NCI-H2081 (cell line): ENCODE data around the gene GASK1A.
"Not testable (repeated sequence)": the region's sequence is repeated elsewhere in the genome, so short reads cannot be mapped to it uniquely, and the experiment has no call there.

ENCODE experiments used
- DNase-seq, 2 experiments: peaks; one replicate each; lab custom pipeline; 2025; lab: John Stamatoyannopoulos, UW

GASK1A gene

DNA sequence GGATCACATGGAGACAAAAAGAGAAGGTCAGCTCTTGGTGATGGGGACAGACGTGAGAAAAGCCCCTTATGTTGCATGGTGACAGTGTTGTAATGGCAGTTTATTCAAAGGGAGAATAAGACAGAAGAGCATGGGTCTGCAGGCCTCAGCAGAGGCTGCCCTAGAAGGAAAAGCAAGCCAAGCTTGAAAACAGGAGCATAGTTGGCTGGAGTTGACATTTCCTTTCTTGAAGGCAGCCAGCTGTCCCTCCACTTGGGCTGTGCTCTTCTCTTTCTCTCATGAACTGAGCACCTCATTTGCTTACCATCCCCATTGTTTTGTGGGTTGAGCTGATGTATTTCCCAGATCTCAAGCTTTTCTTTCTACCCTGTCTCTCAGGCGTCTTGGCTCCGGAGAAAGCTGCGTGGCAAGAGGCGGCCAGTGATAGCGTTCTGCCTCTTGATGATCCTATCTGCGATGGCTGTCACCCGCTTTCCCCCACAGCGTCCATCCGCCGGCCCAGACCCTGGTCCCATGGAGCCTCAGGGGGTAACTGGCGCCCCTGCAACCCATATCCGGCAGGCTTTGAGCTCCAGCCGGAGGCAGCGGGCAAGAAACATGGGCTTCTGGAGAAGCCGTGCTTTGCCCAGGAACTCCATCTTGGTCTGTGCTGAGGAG is 52.9 kb downstream of the GASK1A start:
- DNase-seq = no peak

DNA sequence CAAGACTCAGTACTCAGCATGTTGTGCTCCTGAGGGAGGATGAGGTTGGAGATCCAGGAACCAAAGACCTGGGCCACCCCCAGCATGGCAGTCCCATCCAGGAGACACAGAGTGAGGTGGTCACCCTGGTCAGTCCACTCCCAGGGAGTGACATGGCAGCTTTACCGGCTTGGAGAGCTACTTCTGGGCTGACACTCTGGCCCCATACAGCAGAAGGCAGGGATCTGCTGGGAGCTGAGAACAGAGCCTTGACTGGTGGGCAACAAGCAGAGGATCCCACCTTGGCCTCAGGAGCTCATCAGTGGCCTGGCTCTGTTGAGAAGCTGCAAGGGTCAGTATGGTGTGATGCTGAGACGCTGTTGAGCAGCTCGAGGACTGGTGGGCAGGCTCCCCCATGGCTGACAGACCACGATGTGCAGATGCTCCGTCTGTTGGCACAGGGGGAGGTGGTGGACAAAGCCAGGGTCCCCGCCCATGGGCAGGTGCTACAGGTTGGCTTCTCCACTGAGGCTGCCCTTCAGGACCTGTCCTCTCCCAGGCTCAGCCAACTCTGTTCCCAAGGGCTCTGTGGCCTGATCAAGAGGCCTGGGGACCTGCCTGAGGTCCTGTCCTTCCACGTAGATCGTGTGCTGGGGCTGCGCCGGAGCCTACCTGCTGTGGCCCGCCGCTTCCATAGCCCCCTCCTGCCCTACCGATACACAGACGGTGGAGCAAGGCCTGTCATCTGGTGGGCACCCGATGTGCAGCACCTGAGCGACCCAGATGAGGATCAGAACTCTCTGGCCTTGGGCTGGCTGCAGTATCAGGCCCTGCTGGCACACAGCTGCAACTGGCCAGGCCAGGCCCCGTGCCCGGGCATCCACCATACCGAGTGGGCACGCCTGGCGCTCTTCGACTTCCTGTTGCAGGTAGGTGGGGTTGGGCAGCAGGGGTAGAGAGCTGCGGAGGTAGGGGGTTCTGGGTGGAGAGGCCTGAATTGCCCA is 53.8 kb downstream of the GASK1A start:
- no peak for DNase-seq

DNA sequence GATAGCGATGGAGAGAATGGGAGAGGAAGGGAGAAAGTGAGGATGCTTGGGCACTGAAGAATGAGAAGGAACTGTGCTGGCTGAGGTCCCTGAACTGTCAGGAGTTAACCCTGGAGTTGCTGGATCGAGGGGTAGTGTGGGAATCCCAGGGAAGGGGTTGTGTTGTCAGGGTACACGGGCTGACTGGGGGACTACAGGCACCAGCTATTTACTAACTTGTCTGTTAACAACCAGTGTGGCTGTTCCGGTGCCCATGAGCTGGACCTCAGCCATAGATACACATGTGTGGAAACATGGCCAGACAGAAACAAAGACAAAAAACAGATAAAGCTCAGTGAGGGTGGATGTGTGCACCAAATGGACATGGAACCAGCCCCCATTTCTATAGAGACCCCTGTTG is 55.1 kb downstream of the GASK1A start:
- no peak for DNase-seq

- DNase-seq = no peak
These were observed 55.8 kb downstream of the GASK1A start for GRCh38 chr3:43034911-43035310.

DNA sequence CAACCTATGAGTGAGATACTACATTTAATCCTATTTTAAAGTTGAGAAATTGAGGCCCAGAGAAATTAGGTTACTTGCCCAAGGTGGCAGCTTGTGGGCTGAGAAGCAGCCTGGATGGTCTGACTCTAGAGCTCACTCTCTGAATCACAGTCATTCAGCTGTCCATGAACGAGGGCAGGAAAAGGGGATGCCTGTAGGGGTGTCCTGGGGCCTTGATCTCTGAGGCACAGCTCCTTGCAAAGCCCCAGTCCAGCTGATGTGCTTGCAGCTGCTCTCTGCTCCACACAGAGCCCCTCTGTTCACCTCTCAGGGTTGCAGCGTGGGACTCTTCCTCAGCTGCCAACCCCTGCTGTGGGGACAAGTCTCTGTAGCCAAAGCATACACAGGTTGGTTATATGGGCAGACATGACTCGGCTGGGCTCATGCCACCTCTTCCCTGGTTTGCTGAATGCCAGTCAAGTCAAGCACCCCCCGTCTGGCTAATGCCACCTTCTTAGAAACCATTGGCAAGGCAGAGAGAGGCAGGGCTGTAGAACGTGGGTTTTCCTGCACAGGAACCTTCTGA is 56.8 kb downstream of the GASK1A start:
- no peak for DNase-seq

DNA sequence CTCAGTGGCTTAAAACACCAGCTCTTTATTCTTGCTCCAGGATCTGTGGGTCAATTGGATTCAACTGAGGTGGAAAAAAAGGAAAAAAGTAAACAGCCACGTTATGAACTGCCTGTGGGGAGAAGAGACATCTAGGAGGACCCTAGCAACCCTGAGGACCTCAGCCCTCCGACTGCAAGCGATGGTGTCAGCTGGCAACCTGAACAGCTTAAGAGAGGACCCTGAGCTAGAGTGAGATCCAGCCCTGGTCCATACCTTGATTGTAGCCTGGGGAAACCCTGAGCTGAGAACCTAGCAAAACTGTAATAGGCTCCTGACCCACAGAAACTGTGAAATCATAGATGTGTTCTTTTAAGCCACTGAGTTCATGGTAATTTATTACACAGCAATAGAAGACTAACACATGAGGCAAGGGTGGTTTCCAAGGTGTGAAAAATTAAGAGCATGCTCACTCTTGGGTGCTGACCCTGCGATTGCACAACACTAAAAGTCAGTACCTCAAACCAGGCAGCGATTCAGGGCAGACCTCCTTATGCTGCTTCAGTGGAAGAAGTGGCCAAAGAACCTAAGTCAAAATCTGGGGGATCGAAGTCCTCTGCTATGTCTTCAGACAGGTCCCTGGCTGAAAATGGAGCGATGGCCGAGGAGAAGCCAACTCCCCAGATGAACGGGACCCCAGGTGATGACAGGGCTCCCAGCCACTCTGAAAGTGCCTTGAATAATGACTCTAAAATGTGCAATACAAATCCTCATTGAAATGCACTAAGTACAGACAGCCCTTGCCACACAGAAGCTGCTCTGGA is 57.7 kb downstream of the GASK1A start:
- no peak for DNase-seq

- DNase-seq = no peak
These were observed 58.9 kb downstream of the GASK1A start for GRCh38 chr3:43038010-43038409.

DNA sequence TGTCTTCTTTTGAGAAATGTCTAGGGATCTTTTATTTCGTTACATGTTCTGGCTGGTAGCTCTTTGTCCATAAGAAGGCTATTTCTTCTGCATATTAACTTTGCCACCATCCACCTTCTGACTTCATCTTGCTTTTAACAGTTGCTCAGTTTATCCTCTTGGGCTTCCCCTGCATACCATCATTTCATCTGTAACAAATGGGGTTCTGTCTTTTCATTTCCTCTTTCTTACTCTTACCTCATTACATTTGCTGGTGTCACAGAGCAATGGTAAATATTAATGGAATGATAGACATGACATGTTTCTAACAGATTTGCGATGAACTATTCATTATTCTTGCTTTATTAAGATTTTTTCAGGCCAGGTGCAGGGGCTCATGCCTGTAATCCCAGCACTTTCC is 62.4 kb downstream of the GASK1A start:
- DNase-seq = no peak

- DNase-seq = no peak
These were observed 64.1 kb downstream of the GASK1A start for GRCh38 chr3:43043071-43043766.

- no peak for DNase-seq
These were observed 64.7 kb downstream of the GASK1A start for GRCh38 chr3:43043793-43044192.

GRCh38 chr3:43045079-43045478 is 66.0 kb downstream of the GASK1A start:
- DNase-seq = not testable (repeated sequence)

GRCh38 chr3:43046583-43046982 is 67.5 kb downstream of the GASK1A start:
- no peak for DNase-seq

- DNase-seq = no peak
These were observed 69.4 kb downstream of the GASK1A start for GRCh38 chr3:43048470-43048869.

GRCh38 chr3:43053291-43053690 is 74.2 kb downstream of the GASK1A start:
- DNase-seq = no peak

- no peak for DNase-seq
These were observed 75.6 kb downstream of the GASK1A start for GRCh38 chr3:43054754-43055153.

GRCh38 chr3:43055393-43055792 is 76.3 kb downstream of the GASK1A start:
- no peak for DNase-seq

DNA sequence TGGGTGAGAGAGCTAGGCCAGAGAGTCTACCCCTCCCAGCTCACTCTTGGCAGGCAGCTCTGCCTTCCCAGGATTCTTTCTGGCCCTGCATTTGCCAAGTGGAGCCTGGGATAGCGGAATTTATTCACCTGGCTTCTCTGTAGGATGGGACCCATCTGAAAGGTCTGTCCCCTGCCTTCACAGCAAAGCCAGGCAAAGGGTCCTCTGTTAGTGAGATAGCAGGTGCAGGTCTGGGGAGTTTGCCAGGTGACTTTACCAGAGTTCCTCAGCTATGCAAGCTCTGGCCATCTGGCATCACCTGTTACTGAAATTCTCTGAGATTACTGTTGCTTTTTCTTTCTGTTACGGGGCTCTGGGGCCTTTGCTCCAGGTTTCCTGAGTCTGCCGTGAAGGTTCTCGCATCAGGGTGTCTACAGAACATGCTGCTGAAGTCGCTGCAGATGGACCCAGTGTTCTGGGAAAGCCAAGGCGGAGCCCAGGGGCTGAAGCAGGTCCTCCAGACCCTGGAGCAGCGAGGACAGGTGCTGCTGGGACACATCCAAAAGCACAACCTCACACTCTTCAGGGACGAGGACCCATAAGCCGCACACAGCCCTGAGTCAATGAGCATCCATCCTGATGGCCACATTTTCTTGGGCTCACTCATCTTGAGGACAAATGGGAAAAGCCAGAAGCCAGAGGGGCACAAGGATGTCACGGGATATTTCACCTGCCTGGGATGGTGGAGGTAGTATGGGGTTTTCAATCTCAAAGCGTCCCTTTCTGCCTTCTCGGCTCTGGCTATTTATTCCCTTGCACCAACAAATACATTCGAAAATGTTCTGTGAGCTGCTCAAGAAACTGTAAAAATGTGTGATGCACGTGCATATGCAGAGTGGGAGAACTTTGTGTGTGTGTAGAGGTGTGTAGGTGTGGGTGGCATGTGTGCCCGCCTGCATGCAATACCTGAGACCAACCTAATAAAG is 77.0 kb downstream of the GASK1A start:
- no peak for DNase-seq

- DNase-seq = no peak
These were observed 80.3 kb downstream of the GASK1A start for GRCh38 chr3:43059456-43059855.

- DNase-seq = no peak
These were observed 82.2 kb downstream of the GASK1A start for GRCh38 chr3:43061101-43061895.
